ENCODE data around the gene KAT7.

- no peak for TF ChIP-seq CTCF (IDR thresholded peaks at IDR 0.05)
- no peak for TF ChIP-seq EZH2phosphoT487 (IDR thresholded peaks at IDR 0.05; ENCODE audit: borderline replicate concordance, low read depth)
- TF ChIP-seq USF2 (IDR thresholded peaks at IDR 0.05; ENCODE audit: borderline replicate concordance, low read depth, low read length) = no peak
- TF ChIP-seq JUND (IDR thresholded peaks at IDR 0.05) = no peak
- TF ChIP-seq TAF1 (IDR thresholded peaks at IDR 0.05; ENCODE audit: borderline replicate concordance, low read depth, low read length) = no peak
- TF ChIP-seq PBX3 (IDR thresholded peaks at IDR 0.05) = no peak
- TF ChIP-seq GABPA (IDR thresholded peaks at IDR 0.05; ENCODE audit: low read depth) = no peak
- TF ChIP-seq IRF3 (IDR thresholded peaks at IDR 0.05; ENCODE audit: low read depth, low read length) = no peak
- no peak for TF ChIP-seq RCOR1 (IDR thresholded peaks at IDR 0.05; ENCODE audit: low read length)
- no peak for TF ChIP-seq TCF12 (IDR thresholded peaks at IDR 0.05)
- TF ChIP-seq CHD2 (IDR thresholded peaks at IDR 0.05; ENCODE audit: low read length, partially characterized antibody) = no peak
- TF ChIP-seq POLR2AphosphoS5 (IDR thresholded peaks at IDR 0.05; ENCODE audit: low read depth, low read length) = no peak
Observed at GRCh38 chr17:49795372-49795771, 6.9 kb downstream of the KAT7 start.

Data from SK-N-SH (cell line).